Measurements from ENCODE around the gene CYP46A1. TPM values are rescaled to one million over a fixed set of nuclear protein-coding genes. Genes with fewer than 3 reads are reported as not detected.

The CYP46A1 gene
- total RNA-seq, 1 donor from 2014 or later, result 1.9 TPM

GRCh38 chr14:99673305-99674063 is 10.6 kb upstream of the CYP46A1 start:
- no peak overlapping the region for H3K4me3 Mint-ChIP-seq
- peaks cover 4% of the 10 kb centered on the region for H3K9me3 Mint-ChIP-seq
- TF ChIP-seq, protein P1, sequence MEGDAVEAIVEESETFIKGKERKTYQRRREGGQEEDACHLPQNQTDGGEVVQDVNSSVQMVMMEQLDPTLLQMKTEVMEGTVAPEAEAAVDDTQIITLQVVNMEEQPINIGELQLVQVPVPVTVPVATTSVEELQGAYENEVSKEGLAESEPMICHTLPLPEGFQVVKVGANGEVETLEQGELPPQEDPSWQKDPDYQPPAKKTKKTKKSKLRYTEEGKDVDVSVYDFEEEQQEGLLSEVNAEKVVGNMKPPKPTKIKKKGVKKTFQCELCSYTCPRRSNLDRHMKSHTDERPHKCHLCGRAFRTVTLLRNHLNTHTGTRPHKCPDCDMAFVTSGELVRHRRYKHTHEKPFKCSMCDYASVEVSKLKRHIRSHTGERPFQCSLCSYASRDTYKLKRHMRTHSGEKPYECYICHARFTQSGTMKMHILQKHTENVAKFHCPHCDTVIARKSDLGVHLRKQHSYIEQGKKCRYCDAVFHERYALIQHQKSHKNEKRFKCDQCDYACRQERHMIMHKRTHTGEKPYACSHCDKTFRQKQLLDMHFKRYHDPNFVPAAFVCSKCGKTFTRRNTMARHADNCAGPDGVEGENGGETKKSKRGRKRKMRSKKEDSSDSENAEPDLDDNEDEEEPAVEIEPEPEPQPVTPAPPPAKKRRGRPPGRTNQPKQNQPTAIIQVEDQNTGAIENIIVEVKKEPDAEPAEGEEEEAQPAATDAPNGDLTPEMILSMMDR (IDR thresholded peaks at IDR 0.05; ENCODE audit: unreplicated experiment), result no peak
- DNase-seq (ENCODE audit: low spot score in 2 of 2, unreplicated experiment in 2 of 2), result no peak
- H3K27ac Mint-ChIP-seq, result no peak overlapping the region
- H3K36me3 Mint-ChIP-seq, result no peaks in the 10 kb centered on the region
- H3K27me3 Mint-ChIP-seq (ENCODE audit: low read depth), result peaks cover 2% of the 10 kb centered on the region
- peaks cover 24% of the 10 kb centered on the region for H3K4me1 Mint-ChIP-seq

DNA sequence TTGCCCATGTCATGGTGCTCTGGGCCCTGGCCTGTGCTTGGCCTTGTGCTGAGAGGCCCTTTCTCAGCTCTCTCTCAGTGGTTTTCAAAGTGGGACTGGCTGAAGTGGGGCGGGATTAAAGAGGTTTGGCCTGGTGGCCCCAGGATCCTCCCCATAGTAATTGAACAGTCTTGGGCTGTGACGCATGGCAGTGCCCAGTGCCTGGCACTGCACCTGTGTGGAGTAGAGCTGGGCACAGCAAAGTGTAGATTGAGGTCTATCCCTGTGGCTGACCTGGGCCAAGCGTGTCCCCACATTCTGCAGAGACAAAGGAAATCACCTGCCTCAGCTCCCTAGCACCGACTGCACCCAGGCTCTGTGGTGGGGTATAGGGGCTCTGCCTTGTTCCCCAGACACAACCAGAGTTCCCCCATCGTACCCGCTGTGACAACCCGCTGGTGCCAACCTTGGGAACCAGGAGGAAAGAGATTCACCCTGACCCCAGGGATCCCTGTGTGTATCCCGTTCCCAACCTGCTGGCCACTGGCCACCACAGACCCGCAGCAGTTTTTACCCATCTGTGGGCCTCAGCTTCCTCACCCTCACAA is 9.9 kb upstream of the CYP46A1 start:
- TF ChIP-seq, protein P1 (IDR thresholded peaks at IDR 0.05; ENCODE audit: unreplicated experiment), result no peak
- no peak for DNase-seq (ENCODE audit: low spot score in 2 of 2, unreplicated experiment in 2 of 2)
- no peak overlapping the region for H3K4me3 Mint-ChIP-seq
- H3K27me3 Mint-ChIP-seq (ENCODE audit: low read depth), result peaks cover 2% of the 10 kb centered on the region
- no peaks in the 10 kb centered on the region for H3K36me3 Mint-ChIP-seq
- H3K9me3 Mint-ChIP-seq, result peaks cover 9% of the 10 kb centered on the region
- peaks cover 19% of the 10 kb centered on the region for H3K4me1 Mint-ChIP-seq
- H3K27ac Mint-ChIP-seq, result no peak overlapping the region

DNA sequence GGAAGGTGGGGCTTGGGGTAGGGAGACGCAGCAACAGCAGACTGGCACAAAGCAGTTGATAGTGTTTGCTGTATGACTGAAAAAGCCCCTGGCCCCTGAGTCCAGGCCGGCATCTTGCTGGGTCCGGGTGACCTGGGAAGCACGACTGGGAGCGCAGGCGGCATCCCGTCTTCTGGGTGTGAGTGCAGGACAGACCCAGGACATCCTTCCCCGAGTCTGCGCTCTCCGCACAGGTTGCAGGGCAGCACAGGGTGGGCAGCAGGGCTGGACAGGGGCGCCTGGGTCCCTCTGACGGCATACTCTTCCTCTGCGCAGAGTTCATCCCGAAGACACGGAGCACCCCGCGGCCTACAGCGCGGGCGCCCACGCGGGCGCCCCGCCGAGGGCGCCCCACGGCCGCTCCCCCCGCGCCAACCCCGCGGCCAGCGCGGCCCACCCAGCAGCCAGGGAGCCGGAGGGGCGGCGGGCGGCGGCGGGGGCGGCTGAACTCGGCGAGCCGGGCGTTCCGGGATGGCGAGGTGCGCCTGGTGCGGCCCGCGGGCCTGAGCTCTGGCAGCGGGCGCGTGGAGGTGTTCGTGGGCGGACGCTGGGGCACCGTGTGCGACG is 9.2 kb upstream of the CYP46A1 start:
- H3K27me3 Mint-ChIP-seq (ENCODE audit: low read depth), result peaks cover 2% of the 10 kb centered on the region
- TF ChIP-seq, protein P1 (IDR thresholded peaks at IDR 0.05; ENCODE audit: unreplicated experiment), result no peak
- H3K27ac Mint-ChIP-seq, result no peak overlapping the region
- no peak overlapping the region for H3K4me3 Mint-ChIP-seq
- peaks cover 17% of the 10 kb centered on the region for H3K4me1 Mint-ChIP-seq
- peaks cover 9% of the 10 kb centered on the region for H3K9me3 Mint-ChIP-seq
- DNase-seq (ENCODE audit: low spot score in 2 of 2, unreplicated experiment in 2 of 2), result no peak
- H3K36me3 Mint-ChIP-seq, result no peaks in the 10 kb centered on the region

GRCh38 chr14:99675382-99675835 is 8.7 kb upstream of the CYP46A1 start:
- TF ChIP-seq, protein P1 (IDR thresholded peaks at IDR 0.05; ENCODE audit: unreplicated experiment), result no peak
- Mint-ChIP-seq H3K27me3 (ENCODE audit: low read depth) (peaks cover 2% of the 10 kb centered on the region), H3K36me3 (no peaks in the 10 kb centered on the region), H3K9me3 (peaks cover 9% of the 10 kb centered on the region), H3K27ac (no peak overlapping the region), H3K4me1 (peaks cover 16% of the 10 kb centered on the region), H3K4me3 (no peak overlapping the region)
- no peak for DNase-seq (ENCODE audit: low spot score in 2 of 2, unreplicated experiment in 2 of 2)

DNA sequence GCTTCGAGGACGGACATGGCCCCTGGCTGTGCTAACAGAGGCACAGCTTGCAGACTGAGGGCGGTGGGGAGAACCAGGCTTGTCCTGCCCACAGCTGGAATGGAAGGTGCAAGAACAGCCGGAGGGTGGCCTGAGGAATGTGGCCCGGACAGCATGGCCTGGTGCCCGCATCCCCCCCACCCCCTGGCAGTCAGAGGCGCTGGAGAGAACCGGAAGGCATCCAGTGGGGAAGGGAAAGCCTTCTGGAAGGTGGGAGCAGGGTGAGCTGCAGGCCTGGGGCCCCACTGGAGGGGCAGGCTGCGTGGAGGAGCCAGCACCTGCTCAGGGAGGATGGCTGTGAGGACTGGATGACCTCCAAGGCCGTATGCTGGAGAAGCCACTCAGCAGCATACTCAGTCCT is 8.1 kb upstream of the CYP46A1 start:
- H3K36me3 Mint-ChIP-seq, result no peaks in the 10 kb centered on the region
- peaks cover 10% of the 10 kb centered on the region for H3K4me1 Mint-ChIP-seq
- DNase-seq (ENCODE audit: low spot score in 2 of 2, unreplicated experiment in 2 of 2), result no peak
- peaks cover 2% of the 10 kb centered on the region for H3K27me3 Mint-ChIP-seq (ENCODE audit: low read depth)
- H3K9me3 Mint-ChIP-seq, result peaks cover 9% of the 10 kb centered on the region
- TF ChIP-seq, protein P1 (IDR thresholded peaks at IDR 0.05; ENCODE audit: unreplicated experiment), result no peak
- no peak overlapping the region for H3K27ac Mint-ChIP-seq
- no peak overlapping the region for H3K4me3 Mint-ChIP-seq
